SK-MEL-5 (cell line): ENCODE results near the gene SVOP. TPM values are rescaled to one million over a fixed set of nuclear protein-coding genes. Genes with fewer than 3 reads are reported as not detected.
"Not testable (repeated sequence)": the region's sequence is repeated elsewhere in the genome, so short reads cannot be mapped to it uniquely, and the experiment has no call there.

Experiments used
- DNase-seq: peaks from one replicate; pipeline ENCODE4 v3.0.0-alpha.2; 2016; ENCODE audit warnings: low read depth, low spot score
- in situ Hi-C: cut with HindIII; loops from 2 replicates; pipeline ENCODE4 v1.10.0; 2016; ENCODE audit warnings: low sequenced_read_pairs, high pct_unique_total_duplicates, low pct_unique_long_range_greater_than_20kb
- total RNA-seq: library from RNA; depleted of rRNA; stranded (reverse); fragments of >200 nt; shearing (Covaris generic); gene quantifications from 2 replicates; pipeline ENCODE4 v1.2.3, GENCODE V29; 2014

The SVOP gene
- total RNA-seq, 1 experiment from 2014 or later, result not detected

- in situ Hi-C loops, result no loop called here
Measured at GRCh38 chr12:109044241-109044640, 23.4 kb upstream of the SVOP start.

DNA sequence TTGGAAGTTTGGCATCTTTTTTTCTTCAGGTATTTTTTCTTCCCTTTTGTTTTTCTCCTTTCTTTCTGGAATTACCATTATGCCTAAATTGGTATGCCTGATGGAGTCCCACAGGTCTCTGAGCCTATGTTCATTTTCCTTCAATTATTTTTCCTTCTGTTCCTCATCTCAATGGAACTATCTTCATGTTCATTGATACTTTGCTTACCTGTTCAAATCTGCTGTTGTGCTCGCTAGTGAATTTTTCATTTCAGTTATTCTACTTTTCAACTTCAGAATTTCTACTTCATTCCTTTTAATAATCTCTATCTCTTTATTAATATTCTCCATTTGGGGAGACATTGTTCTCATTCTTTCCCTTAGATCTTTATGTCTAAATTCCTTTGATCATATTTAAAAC is 16.1 kb upstream of the SVOP start:
- in situ Hi-C loops, result no loop called here
- DNase-seq, result no peak

More at GRCh38 chr12:109044241-109044640, 23.4 kb upstream of the SVOP start:
- DNase-seq, result no peak

DNA sequence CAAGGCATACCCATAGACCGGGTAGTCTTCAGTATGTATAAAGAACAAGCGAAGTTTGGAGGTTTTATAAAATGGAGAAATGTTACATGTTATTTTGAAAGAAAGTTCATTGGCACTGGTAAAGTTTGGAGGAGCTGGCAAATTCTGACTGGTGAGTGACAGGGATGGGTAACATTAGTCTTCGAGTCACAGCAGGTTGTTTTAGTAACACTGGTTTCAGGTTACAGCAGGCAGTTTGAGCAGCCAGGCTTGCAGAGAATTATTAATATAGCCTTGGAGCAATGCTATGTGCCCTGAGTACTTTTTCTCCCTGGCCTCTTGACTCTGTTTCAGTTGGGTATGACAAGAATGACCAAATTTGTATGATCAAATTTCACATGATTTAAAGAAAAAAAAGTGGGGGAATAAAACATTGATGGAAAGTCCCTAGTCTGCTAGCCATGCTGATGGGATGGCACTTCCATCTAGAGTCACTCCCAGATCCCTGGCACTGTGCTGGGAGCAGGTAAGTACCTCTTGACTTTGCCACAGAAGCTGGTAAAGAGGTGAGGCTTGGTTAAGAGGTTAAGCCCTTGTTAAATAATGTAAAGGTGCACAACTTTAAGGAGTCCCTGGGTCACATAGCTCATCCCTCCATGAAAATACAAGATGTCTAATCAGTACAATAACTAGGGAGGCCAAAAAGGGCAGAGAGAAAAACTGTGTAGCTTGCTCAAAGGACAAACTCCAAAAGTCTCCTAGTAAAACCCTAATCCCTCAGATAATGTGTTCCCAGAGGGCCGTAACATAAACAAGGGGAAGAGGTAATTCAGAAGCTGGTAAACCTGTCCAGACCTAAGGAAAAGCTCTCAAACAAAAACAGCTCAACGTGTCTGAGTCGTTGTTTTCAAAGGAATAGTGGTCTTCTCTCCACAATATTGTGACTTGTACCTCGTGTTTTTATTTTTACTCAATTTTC is 12.7 kb upstream of the SVOP start:
- in situ Hi-C loops, result no loop called here
- DNase-seq, result no peak

- in situ Hi-C loops, result no loop called here
- no peak for DNase-seq
Measured at GRCh38 chr12:109029411-109029810, 8.5 kb upstream of the SVOP start.

- DNase-seq, in situ Hi-C loops: not testable (repeated sequence)
Measured at GRCh38 chr12:109028624-109029023, 7.8 kb upstream of the SVOP start.

DNA sequence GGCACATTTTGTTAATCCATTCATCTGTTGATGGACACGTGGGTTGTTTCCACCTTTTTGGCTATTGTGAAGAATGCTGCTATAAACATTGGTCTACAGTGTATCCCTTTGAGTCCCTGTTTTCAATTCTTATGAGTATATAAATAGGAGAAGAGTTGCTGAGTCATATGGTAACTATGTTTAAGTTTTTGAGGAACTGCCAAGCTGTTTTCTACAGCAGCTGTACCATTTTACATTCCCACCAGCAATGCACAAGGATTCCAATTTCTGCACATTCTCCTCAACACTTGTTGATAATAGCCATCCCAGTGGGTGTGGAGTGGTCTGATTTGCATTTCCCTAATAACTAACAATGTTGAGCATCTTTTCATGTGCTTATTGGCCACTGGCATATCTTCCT is 6.9 kb upstream of the SVOP start:
- no peak for DNase-seq
- in situ Hi-C loops, result no loop called here

DNA sequence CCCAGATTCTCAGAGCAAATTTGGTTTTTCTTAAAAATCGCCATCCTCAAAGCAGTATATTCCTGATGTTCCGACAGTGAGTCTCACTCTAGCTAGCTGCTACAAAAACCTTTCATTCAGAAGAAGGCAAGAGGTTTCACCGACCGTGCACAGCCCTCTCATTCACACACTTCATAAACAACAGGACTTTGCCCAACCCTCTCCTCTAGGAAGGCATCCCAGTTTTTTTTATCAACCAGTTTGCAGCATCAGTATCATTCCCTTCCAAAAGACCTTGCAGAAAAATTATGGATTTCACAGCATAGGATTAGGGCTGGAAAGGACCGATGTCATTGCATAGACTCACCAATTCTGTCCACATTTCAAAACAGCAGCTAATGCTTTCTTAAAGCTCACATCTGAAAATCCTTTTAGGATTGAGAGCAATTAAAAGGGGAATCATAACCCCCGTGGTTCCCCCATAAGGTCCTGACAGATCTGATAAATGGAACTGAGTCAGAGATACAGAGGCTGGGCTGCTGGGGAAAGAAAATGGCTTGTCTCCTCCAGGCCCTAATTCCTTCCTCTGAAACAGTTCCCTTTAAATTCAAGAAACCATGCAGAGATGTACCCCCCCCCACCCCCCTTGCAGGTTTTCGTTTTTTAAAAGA is 597 bp downstream of the SVOP start:
- in situ Hi-C loops, result no loop called here

GRCh38 chr12:109018296-109018695 is 2.6 kb downstream of the SVOP start:
- peak; percentile 58 for DNase-seq
- in situ Hi-C loops, result no loop called here

More for the DNA sequence above, 597 bp downstream of the SVOP start:
- no peak for DNase-seq

DNA sequence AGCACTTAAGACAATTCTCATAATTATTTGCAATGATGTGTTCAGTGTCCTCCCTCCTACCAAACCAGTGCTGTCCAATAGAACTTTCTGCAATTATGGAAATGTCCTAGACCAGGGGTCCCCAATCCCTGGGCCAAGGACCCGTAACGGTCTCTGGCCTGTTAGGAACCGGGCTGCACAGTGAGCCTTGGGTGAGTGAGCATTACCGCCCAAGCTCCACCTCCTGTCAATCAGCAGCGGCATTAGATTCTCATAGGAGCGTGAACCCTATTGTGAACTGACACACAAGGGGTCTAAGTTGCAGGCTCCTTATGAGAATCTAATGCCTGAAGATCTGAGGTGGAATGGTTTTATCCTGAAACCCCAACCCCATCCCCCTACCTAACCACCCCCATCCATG is 3.9 kb downstream of the SVOP start:
- DNase-seq, result no peak
- in situ Hi-C loops, result no loop called here

GRCh38 chr12:109016016-109016415 is 4.9 kb downstream of the SVOP start:
- no peak for DNase-seq
- in situ Hi-C loops, result no loop called here

GRCh38 chr12:109014984-109015765 is 5.7 kb downstream of the SVOP start:
- in situ Hi-C loops, result no loop called here
- no peak for DNase-seq

DNA sequence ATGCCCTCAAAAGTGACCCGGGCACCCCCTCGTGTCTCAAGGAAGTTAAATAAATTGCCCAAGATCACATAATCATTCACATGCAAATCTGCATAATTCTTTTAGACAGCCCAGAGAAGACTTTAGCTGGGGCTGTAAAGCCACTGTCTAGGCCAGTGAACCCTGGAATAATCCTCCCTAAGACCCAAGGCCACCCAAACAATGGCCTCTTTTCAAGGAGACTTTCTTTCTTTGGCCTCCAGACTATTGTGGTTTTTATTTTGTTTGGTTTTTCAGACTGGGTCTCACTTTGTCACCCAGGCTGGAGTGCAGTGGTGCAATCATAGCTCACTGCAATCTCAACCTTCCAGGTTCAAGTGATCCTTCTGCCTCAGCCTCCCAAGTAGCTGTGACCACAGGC is 10.6 kb downstream of the SVOP start:
- no peak for DNase-seq
- in situ Hi-C loops, result no loop called here

DNA sequence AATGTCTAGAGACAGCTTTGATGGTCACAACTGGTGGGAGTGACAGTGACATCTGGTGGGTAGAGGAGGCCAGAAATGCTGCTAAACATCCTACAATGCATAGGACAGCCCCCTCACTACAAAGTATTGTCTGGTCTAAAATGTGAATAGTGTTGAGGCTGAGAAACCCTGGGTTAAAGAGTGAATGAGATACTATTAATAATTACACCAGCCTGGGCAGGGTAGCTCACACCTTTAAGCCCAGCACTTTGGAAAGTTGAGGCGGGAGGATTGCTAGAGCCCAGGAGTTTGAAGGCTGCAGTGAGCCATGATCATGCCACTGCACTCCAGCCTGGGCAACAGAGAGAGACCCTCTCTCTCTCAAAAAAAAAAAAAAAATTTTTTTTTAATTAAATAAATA is 11.1 kb downstream of the SVOP start:
- in situ Hi-C loops, result no loop called here
- no peak for DNase-seq

DNA sequence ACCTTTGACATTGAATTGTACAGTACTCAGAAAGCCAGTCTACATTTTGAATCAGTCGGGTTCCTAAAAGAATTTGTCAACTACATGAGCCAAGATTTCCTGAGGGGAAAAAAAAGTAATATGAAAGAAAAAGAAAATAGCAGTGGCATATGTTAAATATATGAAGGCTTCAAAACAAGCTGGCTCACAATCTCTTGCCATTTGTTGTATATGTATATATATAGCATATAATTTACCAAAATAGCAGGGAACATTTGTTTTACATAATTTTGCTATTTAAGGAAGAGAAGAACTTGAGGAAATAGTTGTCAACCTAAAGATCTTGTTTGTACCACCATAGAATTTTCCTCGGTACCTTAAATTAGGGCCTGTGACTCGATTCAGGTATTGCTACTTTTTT is 16.9 kb downstream of the SVOP start:
- in situ Hi-C loops, result no loop called here

GRCh38 chr12:108996320-108996719 is 24.5 kb downstream of the SVOP start:
- in situ Hi-C loops, result no loop called here
- no peak for DNase-seq

More for the DNA sequence above, 16.9 kb downstream of the SVOP start:
- no peak for DNase-seq

DNA sequence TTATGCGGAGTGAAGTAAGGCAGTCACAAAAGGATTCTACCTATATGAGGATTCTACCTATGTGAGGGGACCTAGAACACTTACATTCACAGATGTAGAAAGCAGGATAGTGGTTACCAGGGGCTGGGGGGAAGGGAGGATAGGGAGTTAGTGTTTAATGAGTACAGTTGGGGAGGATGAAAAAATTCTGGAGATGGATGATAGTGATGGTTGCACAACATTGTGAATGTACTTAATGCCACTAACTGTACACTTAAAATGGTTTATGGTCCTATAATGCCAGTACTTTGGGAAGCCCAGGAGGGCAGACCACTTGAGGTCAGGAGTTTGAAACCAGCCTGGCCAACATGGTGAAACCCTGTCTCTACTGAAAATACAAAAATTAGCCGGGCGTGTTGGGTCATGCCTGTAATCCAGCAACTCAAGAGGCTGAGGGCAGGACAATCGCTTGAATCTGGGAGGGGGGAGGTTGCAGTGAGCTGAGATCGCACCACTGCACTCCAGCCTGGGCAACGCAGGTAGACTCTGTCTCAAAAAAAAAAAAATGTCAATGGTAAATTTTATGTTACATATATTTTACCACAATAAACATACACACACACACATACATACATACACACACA is 25.4 kb downstream of the SVOP start:
- in situ Hi-C loops, result no loop called here
- DNase-seq, result no peak

- DNase-seq, in situ Hi-C loops: not testable (repeated sequence)
Measured at GRCh38 chr12:108990103-108990502, 30.8 kb downstream of the SVOP start.

- no peak for DNase-seq
- in situ Hi-C loops, result no loop called here
Measured at GRCh38 chr12:108989376-108989775, 31.5 kb downstream of the SVOP start.
